GM12865 (cell line): Measurements from ENCODE around the gene ZNF618.

Experiments used
- DNase-seq: peaks from one replicate; pipeline ENCODE4 v3.0.0; 2010; ENCODE audit warnings: low read depth
- H3K4me3 ChIP-seq: 2 replicates; pipeline ENCODE4 v1.5.1; 2011; ENCODE audit warnings: mild to moderate bottlenecking, low read depth, low read length, control low read depth
- CTCF ChIP-seq: IDR thresholded peaks from 2 replicates; pipeline ENCODE4 v1.5.1; 2011; ENCODE audit warnings: low read length, control low read depth, low read depth, inconsistent platforms; ENCODE audit not compliant: insufficient read depth; ENCODE audit errors: missing control alignments

The ZNF618 gene

GRCh38 chr9:113973963-113974413, 97.9 kb downstream of the ZNF618 start:
- TF ChIP-seq CTCF = no peak
- DNase-seq = no peak
- H3K4me3 ChIP-seq = no peak overlapping the region

GRCh38 chr9:113976915-113977314, 100.8 kb downstream of the ZNF618 start:
- no peak for TF ChIP-seq CTCF
- DNase-seq = no peak
- H3K4me3 ChIP-seq = no peak overlapping the region

GRCh38 chr9:113978725-113979342, 102.7 kb downstream of the ZNF618 start:
- no peak for DNase-seq

GRCh38 chr9:113979343-113980127, 103.4 kb downstream of the ZNF618 start:
- no peak for TF ChIP-seq CTCF
- DNase-seq = no peak
- no peak overlapping the region for H3K4me3 ChIP-seq

More at GRCh38 chr9:113978725-113979342, 102.7 kb downstream of the ZNF618 start:
- no peak for TF ChIP-seq CTCF
- H3K4me3 ChIP-seq = no peak overlapping the region

- no peak overlapping the region for H3K4me3 ChIP-seq
- no peak for DNase-seq
- no peak for TF ChIP-seq CTCF
Measured at GRCh38 chr9:113984639-113985380, 108.7 kb downstream of the ZNF618 start.

GRCh38 chr9:113985968-113986585, 110.0 kb downstream of the ZNF618 start:
- DNase-seq = no peak
- no peak overlapping the region for H3K4me3 ChIP-seq
- TF ChIP-seq CTCF = no peak
